ENCODE measurements around the gene TMEM120A.

The TMEM120A gene

GRCh38 chr7:75980430-75981202, 13.8 kb downstream of the TMEM120A start:
- DNase-seq = no peak

DNA sequence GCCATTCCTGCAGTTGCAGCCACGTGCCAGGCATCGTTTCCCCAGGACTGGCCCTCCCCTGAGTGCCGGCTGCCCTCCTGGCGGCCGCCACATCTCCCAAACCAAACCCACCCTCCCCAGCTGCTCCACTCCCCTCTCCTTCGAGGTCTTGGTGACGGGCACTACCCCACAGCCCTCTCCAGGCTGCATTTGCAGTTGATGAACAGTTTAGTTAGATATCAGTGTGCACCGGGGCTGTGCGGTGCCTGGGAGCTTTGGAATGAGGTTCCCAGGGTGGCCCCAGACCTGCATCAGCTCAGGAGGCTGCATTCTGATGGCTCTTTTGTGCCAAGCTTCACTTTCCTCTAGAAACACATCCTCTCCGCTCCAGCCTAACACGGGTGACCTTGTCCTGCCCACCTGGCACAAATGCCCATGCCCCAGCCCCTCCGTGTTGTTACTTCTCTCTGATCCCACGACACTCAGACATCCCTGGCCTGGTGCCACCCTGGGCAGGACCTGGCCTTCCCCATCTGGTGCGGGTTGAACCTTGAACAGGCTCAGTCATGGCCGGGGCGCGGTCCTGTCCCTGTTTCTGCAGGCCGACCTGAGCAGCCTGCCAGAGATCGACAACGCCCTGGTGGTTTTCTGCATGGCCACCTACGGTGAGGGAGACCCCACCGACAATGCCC, 14.5 kb downstream of the TMEM120A start:
- DNase-seq = no peak

DNA sequence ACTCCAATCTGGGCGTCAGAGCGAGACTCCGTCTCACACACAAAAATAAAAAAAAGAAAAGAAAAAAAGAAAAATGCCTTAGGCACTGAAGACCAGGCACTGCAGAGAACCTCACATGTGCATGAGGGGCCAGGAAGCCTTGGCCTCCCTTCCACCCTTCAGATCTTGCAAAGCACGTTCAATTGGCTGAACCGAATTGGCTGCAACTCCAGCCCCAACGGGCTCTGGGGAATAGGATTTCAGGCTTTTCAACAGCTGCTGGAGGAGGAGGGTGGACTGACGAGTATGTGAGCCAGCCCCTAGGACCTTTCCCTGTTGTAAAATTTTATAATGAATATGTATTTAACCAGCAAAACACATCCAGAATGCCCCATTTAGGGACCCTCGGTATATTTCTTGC, 16.7 kb downstream of the TMEM120A start:
- no peak for DNase-seq

GRCh38 chr7:75971961-75972763, 22.2 kb downstream of the TMEM120A start:
- no peak for DNase-seq

DNA sequence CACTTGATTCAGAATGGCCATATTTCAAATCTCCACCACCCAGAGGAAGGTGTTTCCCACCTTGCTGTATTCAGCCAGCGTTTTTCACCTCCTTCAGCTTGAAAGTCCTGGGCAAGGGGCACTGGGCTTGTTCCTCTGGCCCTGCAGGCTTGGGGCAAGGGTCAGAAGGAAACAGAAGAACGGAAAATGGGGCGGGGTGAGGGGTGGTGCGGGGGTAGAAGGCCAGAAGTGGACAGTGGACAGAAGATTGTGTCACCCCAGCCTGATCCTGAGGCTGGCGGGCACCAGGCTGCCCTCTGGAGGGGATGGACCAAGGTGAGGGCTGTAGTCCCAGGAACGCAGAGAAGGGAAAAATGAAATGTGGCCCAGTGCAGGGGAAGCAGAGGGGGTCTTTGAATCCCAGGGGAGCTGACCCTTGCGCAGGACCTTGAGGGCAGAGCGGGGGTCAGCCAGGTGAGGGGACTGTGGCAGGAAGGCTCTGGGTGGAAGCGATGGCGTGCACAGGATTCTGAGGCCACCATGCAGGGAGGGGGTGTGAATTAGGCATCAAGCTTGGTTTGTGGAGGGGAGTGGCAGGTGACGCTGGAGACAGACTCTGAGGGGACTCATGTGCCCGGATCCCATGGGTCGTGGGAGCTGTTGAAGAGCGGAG, 23.0 kb downstream of the TMEM120A start:
- DNase-seq = no peak

DNA sequence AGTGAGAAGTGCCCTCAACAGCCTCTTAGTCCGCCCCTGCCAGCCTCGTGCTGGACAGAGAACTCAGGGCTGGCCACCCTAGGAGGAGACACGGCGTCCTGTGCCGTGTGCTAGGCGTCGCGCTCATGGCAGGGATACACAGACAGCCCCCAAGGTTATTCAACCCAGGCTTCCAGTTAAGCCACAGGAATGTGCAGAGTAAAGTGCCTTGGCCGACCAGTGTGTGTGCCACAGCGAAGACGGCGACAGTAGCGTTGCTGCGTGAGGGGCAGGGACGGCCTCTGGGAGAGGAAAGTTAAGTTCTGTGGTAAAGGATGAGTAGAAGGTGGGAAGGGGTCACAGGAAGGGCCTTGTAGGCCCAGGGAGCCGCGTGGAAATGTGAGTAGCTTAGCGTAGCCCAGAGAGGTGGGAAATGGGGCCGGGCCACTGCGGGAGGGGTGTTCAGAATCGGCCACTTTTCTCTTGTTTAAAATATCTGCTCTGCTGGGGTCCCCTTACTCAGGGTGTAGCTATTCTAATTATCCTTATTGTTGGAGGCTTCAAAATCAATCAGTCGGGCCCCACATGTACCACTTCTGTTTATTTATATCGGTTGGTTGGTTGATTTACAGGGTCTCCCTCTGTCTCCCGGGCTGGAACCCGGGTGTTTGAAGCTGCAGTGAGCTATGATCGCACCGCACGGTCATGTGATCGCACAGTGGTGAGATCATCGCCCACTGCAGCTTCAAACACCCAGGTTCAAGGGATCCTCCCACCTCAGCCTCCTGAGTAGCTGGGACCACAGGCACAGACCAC, 24.5 kb downstream of the TMEM120A start:
- DNase-seq = no peak

- DNase-seq = no peak
Observed at GRCh38 chr7:75969182-75969581, 25.2 kb downstream of the TMEM120A start.

GRCh38 chr7:75968561-75969001, 25.8 kb downstream of the TMEM120A start:
- DNase-seq = no peak

GRCh38 chr7:75968012-75968411, 26.4 kb downstream of the TMEM120A start:
- no peak for DNase-seq

DNA sequence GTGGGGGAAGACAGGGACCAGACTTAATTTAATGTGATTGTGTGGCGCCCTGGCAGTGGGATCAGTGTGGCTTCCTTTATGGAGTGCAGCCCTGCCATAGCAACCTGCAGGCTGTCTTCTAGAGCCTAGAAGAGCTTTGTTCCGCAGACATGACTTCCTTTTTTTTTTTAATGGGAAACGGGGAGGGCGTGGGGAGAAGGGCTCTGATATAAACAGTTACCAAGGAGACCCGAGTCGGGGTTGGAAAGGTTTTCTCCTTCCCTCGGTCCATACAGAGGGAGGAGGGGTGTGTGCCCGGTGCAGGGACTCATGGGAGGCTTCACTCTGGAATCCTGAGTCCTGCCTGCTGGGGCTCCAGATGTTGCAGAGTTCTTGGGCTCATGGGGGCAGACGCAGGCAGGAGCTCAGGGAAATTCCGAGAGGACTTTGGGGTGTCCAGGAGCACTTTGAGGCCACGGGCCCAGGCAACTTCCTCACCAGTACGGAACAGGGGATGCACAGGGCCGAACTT, 26.9 kb downstream of the TMEM120A start:
- DNase-seq = no peak

- no peak for DNase-seq
Observed at GRCh38 chr7:75967055-75967454, 27.3 kb downstream of the TMEM120A start.

DNA sequence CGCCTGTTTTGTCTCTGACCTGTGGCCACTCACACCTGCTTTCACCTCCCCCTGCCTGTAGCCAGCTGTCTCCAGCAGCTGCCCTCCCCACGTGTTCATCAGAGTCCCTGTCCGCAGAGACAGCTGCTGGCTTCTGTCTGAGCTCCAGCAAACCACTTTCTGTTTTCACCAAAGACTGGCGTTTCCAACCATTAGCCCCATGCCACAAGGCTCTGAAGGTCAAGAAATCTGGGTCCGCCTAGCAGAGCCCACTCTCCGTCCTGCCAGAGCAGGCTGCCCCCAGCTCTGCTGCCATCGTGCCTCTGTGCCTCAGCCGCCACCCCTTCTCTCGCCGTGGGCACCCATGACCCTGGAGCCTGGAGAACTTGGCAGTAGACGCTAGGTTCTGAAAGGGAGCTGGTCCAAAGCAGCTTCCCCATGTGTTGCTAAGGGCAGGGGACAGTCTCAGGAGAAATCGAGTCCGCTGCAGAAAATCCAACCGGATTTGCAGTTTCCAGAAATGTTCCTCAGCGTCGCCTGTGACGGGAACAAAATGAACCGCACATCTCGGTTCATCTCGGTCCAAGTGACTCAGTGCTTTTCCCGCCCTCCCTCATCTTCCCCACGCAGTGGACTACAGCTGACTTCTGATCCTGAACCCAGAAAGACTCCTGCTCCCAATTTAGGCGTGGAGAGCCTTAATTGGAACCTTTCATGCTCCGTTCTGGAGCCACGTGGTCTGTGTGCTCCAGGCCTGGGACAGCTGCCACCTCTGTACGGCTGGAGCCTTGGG, 28.0 kb downstream of the TMEM120A start:
- peak; percentile 93 for DNase-seq

GRCh38 chr7:75965617-75966016, 28.8 kb downstream of the TMEM120A start:
- DNase-seq = no peak

GRCh38 chr7:75963381-75963995, 30.9 kb downstream of the TMEM120A start:
- no peak for DNase-seq

GRCh38 chr7:75962607-75963380, 31.6 kb downstream of the TMEM120A start:
- DNase-seq = no peak

GRCh38 chr7:75961218-75961617, 33.2 kb downstream of the TMEM120A start:
- no peak for DNase-seq

DNA sequence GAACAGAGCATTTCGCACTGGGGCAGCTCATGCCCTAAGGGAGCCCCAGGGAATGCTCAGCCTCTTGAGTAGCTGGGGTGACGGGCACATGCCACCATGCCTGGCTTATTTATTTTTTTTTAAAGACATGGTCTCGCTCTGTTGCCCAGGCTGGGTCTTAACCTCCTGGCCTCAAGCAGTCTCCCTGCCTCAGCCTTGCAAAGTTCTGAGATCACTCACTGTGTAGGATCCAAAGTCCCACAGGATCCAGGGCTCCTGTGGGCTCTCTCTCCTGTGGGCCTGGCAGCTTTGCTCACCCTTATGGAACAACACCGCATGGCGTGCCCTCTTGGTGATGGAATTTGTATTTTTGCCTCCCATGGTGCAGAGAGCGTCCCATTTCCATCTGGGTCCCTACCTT, 34.0 kb downstream of the TMEM120A start:
- no peak for DNase-seq

- peak; percentile 1 for DNase-seq
Observed at GRCh38 chr7:75958802-75959543, 35.4 kb downstream of the TMEM120A start.
